ENCODE measurements around the gene CPNE7. TPM values are rescaled to one million over a fixed set of nuclear protein-coding genes. Genes with fewer than 3 reads are reported as not detected.

The CPNE7 gene
- total and polyA plus RNA-seq, 4 donors = 0.30 to 0.56 (median 0.47) TPM; not detected in 1

- Histone ChIP-seq H3K9me3 (ENCODE audit: control insufficient read depth in 4 of 4, low read length in 3 of 4) (no peaks in the 10 kb centered on the region), H3K36me3 (ENCODE audit: control insufficient read depth in 4 of 4, insufficient read depth in 3 of 4, low read depth in 1 of 4, low read length in 3 of 4) (peaks cover 10 to 65% (median 26%) of the 10 kb centered on the region in 4 donors), H3K9ac (ENCODE audit: low read depth in 1 of 2, low read length in 2 of 2) (no peak overlapping the region), H3K27me3 (ENCODE audit: control insufficient read depth in 4 of 4, insufficient read depth in 4 of 4, low read length in 3 of 4) (no peaks in the 10 kb centered on the region), H3K4me3 (ENCODE audit: low read depth in 1 of 3, low read length in 3 of 3) (no peak overlapping the region), H3K27ac (ENCODE audit: low read depth in 1 of 2, low read length in 2 of 2) (no peak overlapping the region), H3K4me1 (ENCODE audit: control insufficient read depth in 4 of 4, insufficient read depth in 4 of 4, low read length in 3 of 4) (peaks cover 2 to 7% (median 4%) of the 10 kb centered on the region in 4 donors)
- DNase-seq (ENCODE audit: low spot score) = no peak
- 95% methylated on average over 13 of the region's 13 CpGs for WGBS
- no peak for TF ChIP-seq RXRA (IDR thresholded peaks at IDR 0.05)
- no peak for TF ChIP-seq TAF1 (conservative IDR thresholded peaks at IDR 0.05)
- no peak for TF ChIP-seq JUND (IDR thresholded peaks at IDR 0.05)
- TF ChIP-seq EGR1 (IDR thresholded peaks at IDR 0.05; ENCODE audit: low read depth in 2 of 2) = no peak
- TF ChIP-seq ZBTB33 (IDR thresholded peaks at IDR 0.05) = no peak
- TF ChIP-seq SP1 (IDR thresholded peaks at IDR 0.05) = no peak
- TF ChIP-seq REST (IDR thresholded peaks at IDR 0.05) = no peak
- TF ChIP-seq MAX (IDR thresholded peaks at IDR 0.05) = no peak
- TF ChIP-seq RAD21 (IDR thresholded peaks at IDR 0.05) = no peak
- TF ChIP-seq YY1 (IDR thresholded peaks at IDR 0.05) = no peak
- no peak for TF ChIP-seq GABPA (IDR thresholded peaks at IDR 0.05 in 1 of 2, conservative IDR thresholded peaks at IDR 0.05 in 1 of 2)
Measured at GRCh38 chr16:89552913-89553312, 22.6 kb upstream of the CPNE7 start.

- DNase-seq (ENCODE audit: low spot score) = no peak
- TF ChIP-seq EGR1 (IDR thresholded peaks at IDR 0.05; ENCODE audit: low read depth in 2 of 2) (no peak), RXRA (IDR thresholded peaks at IDR 0.05) (no peak), MAX (IDR thresholded peaks at IDR 0.05) (no peak), HNF4A (conservative IDR thresholded peaks at IDR 0.05) (no peak), ZBTB33 (IDR thresholded peaks at IDR 0.05) (no peak), HNF4G (IDR thresholded peaks at IDR 0.05) (no peak), SP1 (IDR thresholded peaks at IDR 0.05) (no peak), TAF1 (conservative IDR thresholded peaks at IDR 0.05) (no peak), FOXA1 (IDR thresholded peaks at IDR 0.05) (no peak), RAD21 (IDR thresholded peaks at IDR 0.05) (no peak), JUND (IDR thresholded peaks at IDR 0.05) (no peak), FOXA2 (IDR thresholded peaks at IDR 0.05) (no peak), CTCF (IDR thresholded peaks at IDR 0.05; ENCODE audit: low read depth, low read length, missing input control) (no peak), NR2F2 (IDR thresholded peaks at IDR 0.05) (no peak)
- Histone ChIP-seq H3K9ac (ENCODE audit: low read depth in 1 of 2, low read length in 2 of 2) (no peak overlapping the region), H3K27me3 (ENCODE audit: control insufficient read depth in 4 of 4, insufficient read depth in 4 of 4, low read length in 3 of 4) (no peaks in the 10 kb centered on the region), H3K36me3 (ENCODE audit: control insufficient read depth in 4 of 4, insufficient read depth in 3 of 4, low read depth in 1 of 4, low read length in 3 of 4) (peaks cover 7 to 59% (median 24%) of the 10 kb centered on the region in 4 donors), H3K9me3 (ENCODE audit: control insufficient read depth in 4 of 4, low read length in 3 of 4) (no peaks in the 10 kb centered on the region), H3K4me3 (ENCODE audit: low read depth in 1 of 3, low read length in 3 of 3) (no peak overlapping the region), H3K27ac (ENCODE audit: low read depth in 1 of 2, low read length in 2 of 2) (no peak overlapping the region), H3K4me1 (ENCODE audit: control insufficient read depth in 4 of 4, insufficient read depth in 4 of 4, low read length in 3 of 4) (peaks cover 4 to 8% (median 6%) of the 10 kb centered on the region in 4 donors)
- WGBS = 94% methylated on average over 18 of the region's 18 CpGs
Measured at GRCh38 chr16:89553733-89554132, 21.8 kb upstream of the CPNE7 start.
